BJ (cell line): Measurements from ENCODE around the gene OLFML1. TPM values are rescaled to one million over a fixed set of nuclear protein-coding genes. Genes with fewer than 3 reads are reported as not detected.

Experiments used
- CTCF ChIA-PET: fragments of 350-600 bp; formaldehyde crosslinking; extraction: SDS; loops from one replicate; lab custom pipeline; 2021; ENCODE audit warnings: antibody characterized with exemption, inconsistent platforms; lab: Yijun Ruan, JAX
- POLR2A ChIA-PET: fragments of 300-600 bp; sonication (Branson Sonifier 250); formaldehyde crosslinking; extraction: SDS; loops from one replicate; lab custom pipeline; 2021; ENCODE audit warnings: antibody characterized with exemption; lab: Charles Lee
- DNase-seq: peaks from one replicate; pipeline ENCODE4 v3.0.0-alpha.2; 2011; ENCODE audit warnings: low read depth
- H3K27me3 ChIP-seq: 2 replicates; pipeline ENCODE4 v1.6.0; 2011; ENCODE audit warnings: low read length; ENCODE audit not compliant: control insufficient read depth, insufficient read depth
- H3K36me3 ChIP-seq: 2 replicates; pipeline ENCODE4 v1.5.1; 2011; ENCODE audit warnings: low read length; ENCODE audit not compliant: control insufficient read depth, insufficient read depth
- H3K4me3 ChIP-seq: 2 replicates; pipeline ENCODE4 v1.5.1; 2011; ENCODE audit warnings: low read depth, mild to moderate bottlenecking, control low read depth, low read length
- polyA plus RNA-seq: library from polyadenylated mRNA; depleted of rRNA; stranded (reverse); fragments of >200 nt; gene quantifications from 2 replicates; pipeline ENCODE4 v1.2.3, GENCODE V29; 2011
- TF ChIP-seq, protein P1 (sequence below): IDR thresholded peaks from 2 replicates; pipeline ENCODE4 v1.5.1; 2011; ENCODE audit warnings: low read depth, mild to moderate bottlenecking, control low read depth, inconsistent platforms, low read length, moderate library complexity; ENCODE audit not compliant: insufficient read depth

OLFML1 gene
- polyA plus RNA-seq, 1 experiment, result 1.1 TPM

DNA sequence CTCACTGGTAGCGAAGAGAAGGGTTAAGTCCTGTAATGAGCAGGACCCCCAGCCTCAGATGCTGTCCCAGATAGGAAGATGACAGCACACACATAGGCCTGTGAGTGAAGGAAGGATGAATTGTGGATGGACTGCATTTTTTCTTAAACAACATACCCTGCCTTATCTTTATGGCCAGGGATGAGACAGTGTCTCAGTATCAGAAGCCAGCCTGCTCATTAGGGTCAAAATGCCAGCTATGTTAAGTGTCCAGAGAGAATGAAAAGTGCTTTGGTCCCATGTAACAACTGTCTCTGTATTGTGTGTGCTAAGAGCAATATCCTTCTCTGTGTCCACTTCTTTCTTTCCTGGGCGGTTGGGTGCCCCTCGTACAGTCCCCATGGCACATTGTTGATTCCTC lies 58.7 kb downstream of the OLFML1 start:
- H3K36me3 ChIP-seq, result no peaks in the 10 kb centered on the region
- ChIA-PET POLR2A (no interaction called here), CTCF (interaction anchor here (1.1 kb wide), 1 partner anchor 31 kb away, joined by 3 read pairs; the partner anchor contains the start of gene PPFIBP2)
- no peaks in the 10 kb centered on the region for H3K27me3 ChIP-seq
- TF ChIP-seq, protein P1, sequence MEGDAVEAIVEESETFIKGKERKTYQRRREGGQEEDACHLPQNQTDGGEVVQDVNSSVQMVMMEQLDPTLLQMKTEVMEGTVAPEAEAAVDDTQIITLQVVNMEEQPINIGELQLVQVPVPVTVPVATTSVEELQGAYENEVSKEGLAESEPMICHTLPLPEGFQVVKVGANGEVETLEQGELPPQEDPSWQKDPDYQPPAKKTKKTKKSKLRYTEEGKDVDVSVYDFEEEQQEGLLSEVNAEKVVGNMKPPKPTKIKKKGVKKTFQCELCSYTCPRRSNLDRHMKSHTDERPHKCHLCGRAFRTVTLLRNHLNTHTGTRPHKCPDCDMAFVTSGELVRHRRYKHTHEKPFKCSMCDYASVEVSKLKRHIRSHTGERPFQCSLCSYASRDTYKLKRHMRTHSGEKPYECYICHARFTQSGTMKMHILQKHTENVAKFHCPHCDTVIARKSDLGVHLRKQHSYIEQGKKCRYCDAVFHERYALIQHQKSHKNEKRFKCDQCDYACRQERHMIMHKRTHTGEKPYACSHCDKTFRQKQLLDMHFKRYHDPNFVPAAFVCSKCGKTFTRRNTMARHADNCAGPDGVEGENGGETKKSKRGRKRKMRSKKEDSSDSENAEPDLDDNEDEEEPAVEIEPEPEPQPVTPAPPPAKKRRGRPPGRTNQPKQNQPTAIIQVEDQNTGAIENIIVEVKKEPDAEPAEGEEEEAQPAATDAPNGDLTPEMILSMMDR, result no peak
- H3K4me3 ChIP-seq, result no peak overlapping the region
- DNase-seq, result no peak

DNA sequence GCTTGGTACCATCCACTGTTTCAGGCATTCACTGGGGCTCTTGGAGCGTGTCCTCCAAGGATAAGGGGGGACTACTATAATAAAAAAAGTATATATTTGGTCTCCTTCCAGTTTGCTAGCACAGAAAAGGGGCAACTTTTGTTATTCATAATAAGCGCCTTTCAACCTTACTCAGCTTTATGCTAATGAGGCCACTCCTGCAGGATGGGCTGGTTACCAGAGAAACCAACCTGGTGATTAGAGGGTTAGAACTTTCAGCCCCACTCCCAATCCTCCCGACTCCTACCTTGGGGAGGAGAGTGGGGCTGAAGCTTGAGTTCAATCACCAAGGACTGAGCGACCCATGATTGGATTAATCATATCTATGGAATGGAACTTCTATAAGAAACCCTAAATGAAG lies 60.3 kb downstream of the OLFML1 start:
- Histone ChIP-seq H3K4me3 (no peak overlapping the region), H3K27me3 (no peaks in the 10 kb centered on the region), H3K36me3 (no peaks in the 10 kb centered on the region)
- no peak for DNase-seq
- TF ChIP-seq, protein P1, result no peak
- CTCF ChIA-PET, result interaction anchor here (1.2 to 1.5 kb wide), 2 partner anchors 26 to 32 kb away, joined by 4 to 5 read pairs; partner anchors contain the start of gene PPFIBP2
- POLR2A ChIA-PET, result no interaction called here

DNA sequence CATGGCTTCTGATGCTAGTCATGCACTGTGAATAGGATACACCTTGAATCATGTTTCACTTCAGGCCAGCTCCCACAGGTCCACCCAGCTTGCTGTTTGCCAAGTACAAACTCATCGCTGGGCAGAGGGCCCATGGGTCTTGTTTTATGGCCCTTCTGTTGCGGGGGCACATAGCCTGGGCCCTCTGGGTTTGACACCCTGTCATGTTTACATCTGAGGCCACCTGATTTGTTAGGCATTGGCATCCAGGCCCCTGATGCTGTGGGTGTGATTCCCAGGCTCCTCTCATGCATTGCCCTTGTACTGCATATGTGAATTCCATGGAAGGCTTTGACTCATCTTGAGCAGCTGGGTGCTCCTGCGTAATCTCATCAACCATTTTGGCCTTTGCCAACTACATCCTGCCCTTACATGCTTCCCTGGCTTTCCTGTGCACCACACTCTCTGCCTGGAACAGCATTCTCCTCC lies 61.1 kb downstream of the OLFML1 start:
- ChIA-PET POLR2A (no interaction called here), CTCF (interaction anchor here (1.2 to 1.5 kb wide), 2 partner anchors 26 to 33 kb away, joined by 4 to 5 read pairs; partner anchors contain the start of gene PPFIBP2)
- Histone ChIP-seq H3K4me3 (no peak overlapping the region), H3K27me3 (no peaks in the 10 kb centered on the region), H3K36me3 (no peaks in the 10 kb centered on the region)
- TF ChIP-seq, protein P1, result no peak
- no peak for DNase-seq

DNA sequence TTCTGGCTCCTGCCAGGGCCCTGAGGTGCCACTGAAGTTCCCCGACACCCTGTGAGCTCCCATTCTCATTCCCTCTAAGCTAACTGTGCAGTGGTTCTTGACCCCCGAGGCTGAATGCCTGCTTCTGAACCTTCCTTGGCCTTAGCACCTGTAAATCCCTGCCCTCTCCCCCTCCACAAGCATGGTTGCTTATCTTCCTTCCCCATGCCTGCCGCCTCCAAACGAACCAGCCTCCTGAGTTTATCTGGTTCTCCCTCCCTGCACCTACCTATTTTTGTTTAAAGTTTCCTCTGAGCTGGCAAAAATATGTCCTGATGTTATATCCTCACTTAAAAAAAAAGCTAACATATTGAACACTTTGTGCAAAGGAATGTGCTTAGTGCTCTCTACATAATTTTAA lies 62.4 kb downstream of the OLFML1 start:
- CTCF ChIA-PET, result interaction anchor here (1.1 to 1.4 kb wide), 2 partner anchors 24 to 32 kb away, joined by 3 to 5 read pairs; no protein-coding TSS in a partner anchor
- DNase-seq, result no peak
- TF ChIP-seq, protein P1, result no peak
- no peaks in the 10 kb centered on the region for H3K27me3 ChIP-seq
- H3K4me3 ChIP-seq, result no peak overlapping the region
- POLR2A ChIA-PET, result no interaction called here
- no peaks in the 10 kb centered on the region for H3K36me3 ChIP-seq

DNA sequence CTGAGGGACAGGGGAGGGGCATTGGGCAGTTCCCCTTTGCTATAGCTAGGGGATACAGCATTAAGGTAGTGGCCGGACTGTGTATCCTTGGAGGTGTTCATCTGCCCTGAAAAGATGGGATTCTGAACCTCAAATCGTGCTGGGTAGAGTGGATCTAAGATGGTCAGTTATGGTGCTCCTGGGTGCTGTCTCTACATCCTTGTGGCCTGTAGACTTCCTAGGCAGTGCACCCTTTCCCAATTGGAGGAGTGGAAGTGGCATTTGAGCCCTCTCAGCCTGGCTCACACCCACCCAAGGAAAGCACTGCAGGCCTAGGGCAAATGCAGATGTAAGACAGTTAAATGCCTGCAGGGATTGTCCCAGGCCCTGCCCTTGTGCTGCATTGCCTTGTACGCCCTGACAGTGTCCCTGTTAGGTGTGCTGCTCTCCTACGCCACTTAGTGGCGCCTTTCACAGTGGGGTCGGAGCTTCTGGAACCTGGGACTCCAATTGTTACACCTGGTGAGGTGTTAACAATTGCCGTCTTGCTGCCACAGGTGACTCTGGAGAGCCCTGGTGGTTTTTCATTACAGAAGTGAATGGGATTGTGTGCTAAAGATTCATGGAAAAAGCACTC lies 63.5 kb downstream of the OLFML1 start:
- CTCF ChIA-PET, result interaction anchor here (1.1 kb wide), 1 partner anchor 33 kb away, joined by 3 read pairs; no protein-coding TSS in a partner anchor
- DNase-seq, result no peak

More for the DNA sequence above, 63.5 kb downstream of the OLFML1 start:
- POLR2A ChIA-PET, result no interaction called here
- Histone ChIP-seq H3K4me3 (no peak overlapping the region), H3K27me3 (no peaks in the 10 kb centered on the region), H3K36me3 (no peaks in the 10 kb centered on the region)
- TF ChIP-seq, protein P1, result no peak
